GM12872 (cell line): ENCODE results near the gene NAPSA.

Experiments
- CTCF ChIP-seq: IDR thresholded peaks from 3 replicates; pipeline ENCODE4 v1.5.1; 2011; ENCODE audit warnings: low read depth, mild to moderate bottlenecking, low read length, moderate library complexity; ENCODE audit not compliant: insufficient read depth

Gene NAPSA

GRCh38 chr19:50406156-50406820 lies 40.8 kb upstream of the NAPSA start:
- TF ChIP-seq CTCF: no peak

DNA sequence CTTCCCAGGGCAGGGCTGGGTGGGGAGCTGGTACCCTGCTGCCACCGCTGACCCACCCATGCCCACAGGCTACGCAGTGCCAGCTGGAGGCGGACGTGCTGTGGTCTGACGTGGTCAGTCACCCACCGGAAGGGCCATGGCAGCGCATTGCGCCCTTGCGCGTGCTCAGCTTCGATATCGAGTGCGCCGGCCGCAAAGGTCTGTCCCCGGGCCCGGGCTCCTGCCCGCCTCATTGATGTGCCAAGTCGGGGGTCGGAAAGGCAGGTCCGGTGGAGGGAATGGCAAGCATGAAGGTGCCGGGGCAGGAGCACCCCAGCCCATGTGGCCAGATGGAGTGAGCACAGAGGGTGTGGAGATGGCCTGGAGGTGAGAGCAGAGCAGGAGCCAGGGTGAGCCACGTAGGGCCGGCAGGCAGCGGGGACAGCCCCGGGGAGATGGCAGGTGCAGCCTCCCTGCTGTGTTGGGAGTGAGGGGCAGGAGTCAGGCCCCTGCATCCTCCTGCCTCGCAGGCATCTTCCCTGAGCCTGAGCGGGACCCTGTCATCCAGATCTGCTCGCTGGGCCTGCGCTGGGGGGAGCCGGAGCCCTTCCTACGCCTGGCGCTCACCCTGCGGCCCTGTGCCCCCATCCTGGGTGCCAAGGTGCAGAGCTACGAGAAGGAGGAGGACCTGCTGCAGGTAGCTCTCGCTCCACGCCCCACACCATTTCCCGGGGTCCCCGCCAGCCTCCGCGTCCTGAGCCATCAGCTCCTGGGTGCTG lies 37.3 kb upstream of the NAPSA start:
- TF ChIP-seq CTCF: no peak

DNA sequence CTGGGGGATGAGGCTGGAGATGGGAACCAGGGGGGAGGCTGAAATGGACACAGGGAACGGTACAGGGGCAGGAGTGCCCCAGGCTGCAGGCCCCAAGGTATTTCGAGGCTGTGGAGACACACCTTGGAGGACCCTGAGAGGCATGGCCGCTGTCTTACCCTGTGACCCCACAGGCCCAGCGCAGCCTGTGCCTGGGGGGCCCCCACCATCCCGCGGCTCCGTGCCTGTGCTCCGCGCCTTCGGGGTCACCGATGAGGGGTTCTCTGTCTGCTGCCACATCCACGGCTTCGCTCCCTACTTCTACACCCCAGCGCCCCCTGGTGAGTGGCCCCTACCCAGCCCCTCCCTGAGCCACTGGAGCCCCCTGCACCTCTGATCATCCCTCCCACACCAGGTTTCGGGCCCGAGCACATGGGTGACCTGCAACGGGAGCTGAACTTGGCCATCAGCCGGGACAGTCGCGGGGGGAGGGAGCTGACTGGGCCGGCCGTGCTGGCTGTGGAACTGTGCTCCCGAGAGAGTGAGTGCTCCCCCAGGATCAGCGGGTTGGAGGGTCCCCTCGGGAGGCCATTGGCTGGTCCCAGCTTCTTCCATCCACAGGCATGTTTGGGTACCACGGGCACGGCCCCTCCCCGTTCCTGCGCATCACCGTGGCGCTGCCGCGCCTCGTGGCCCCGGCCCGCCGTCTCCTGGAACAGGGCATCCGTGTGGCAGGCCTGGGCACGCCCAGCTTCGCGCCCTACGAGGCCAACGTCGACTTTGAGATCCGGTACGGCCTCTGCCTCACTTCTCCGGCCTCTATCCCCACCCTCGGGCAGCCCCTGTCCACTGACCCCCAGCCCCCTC lies 36.4 kb upstream of the NAPSA start:
- TF ChIP-seq CTCF: no peak

GRCh38 chr19:50399368-50399745 lies 33.9 kb upstream of the NAPSA start:
- no peak for TF ChIP-seq CTCF

- TF ChIP-seq CTCF: no peak
These were observed 33.4 kb upstream of the NAPSA start for GRCh38 chr19:50398675-50399367.

DNA sequence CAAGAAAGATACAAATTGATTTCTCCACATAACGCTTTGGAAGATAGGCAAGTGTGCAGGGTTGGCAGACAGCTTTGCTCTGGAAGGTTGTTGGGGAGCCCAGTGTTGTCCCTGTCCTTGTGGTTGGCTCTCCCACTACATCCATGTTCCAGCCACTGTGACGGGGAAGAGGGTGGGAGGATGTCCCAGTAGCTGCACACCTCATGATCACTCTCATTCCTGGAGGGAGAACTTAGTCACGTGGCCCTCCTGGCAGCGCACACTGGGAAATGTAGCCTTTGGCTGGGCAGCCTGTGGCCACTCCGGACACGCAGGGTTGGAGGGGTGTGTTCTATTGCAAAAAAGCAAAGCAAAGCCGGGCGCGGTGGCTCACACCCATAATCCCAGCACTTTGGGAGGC lies 28.6 kb upstream of the NAPSA start:
- TF ChIP-seq CTCF: no peak

- no peak for TF ChIP-seq CTCF
These were observed 28.1 kb upstream of the NAPSA start for GRCh38 chr19:50393589-50393988.
